ENCODE measurements around the gene TSHB. TPM values are rescaled to one million over a fixed set of nuclear protein-coding genes. Genes with fewer than 3 reads are reported as not detected.
"Not testable (repeated sequence)": the region's sequence is repeated elsewhere in the genome, so short reads cannot be mapped to it uniquely, and the experiment has no call there.

TSHB gene
- total RNA-seq, result not detected in 2 replicates

GRCh38 chr1:115029526-115029925 lies at the start of gene TSHB:
Gene TSHB, plus strand, starts transcription at chr1:115029826. Its CDS starts 3,537 bp downstream, at chr1:115033363.
- peaks cover 2% of the 10 kb centered on the region for H3K27me3 Mint-ChIP-seq (ENCODE audit: insufficient read depth)
- DNase-seq (ENCODE audit: low spot score), result no peak
- no peaks in the 10 kb centered on the region for H3K4me1 Mint-ChIP-seq (ENCODE audit: low read depth)
- no peaks in the 10 kb centered on the region for H3K9me3 Mint-ChIP-seq
- no peak within 1 kb of the TSS for H3K27ac Mint-ChIP-seq
- no peaks in the 10 kb centered on the region for H3K36me3 Mint-ChIP-seq (ENCODE audit: low read depth)
- intact Hi-C loops (cut with micrococcal nuclease), result no loop called here
- H3K4me3 Mint-ChIP-seq, result no peak within 1 kb of the TSS

- Mint-ChIP-seq H3K9me3 (peaks cover 19% of the 10 kb centered on the region), H3K27ac (no peak overlapping the region), H3K4me1 (ENCODE audit: low read depth) (no peaks in the 10 kb centered on the region), H3K4me3 (no peak overlapping the region), H3K36me3 (ENCODE audit: low read depth) (no peaks in the 10 kb centered on the region), H3K27me3 (ENCODE audit: insufficient read depth) (peaks cover 7% of the 10 kb centered on the region)
- intact Hi-C loops (cut with micrococcal nuclease), result no loop called here
- no peak for DNase-seq (ENCODE audit: low spot score)
Observed at GRCh38 chr1:114982251-114982650, 47.4 kb upstream of the TSHB start.

- Mint-ChIP-seq H3K27me3 (ENCODE audit: insufficient read depth) (peaks cover 5% of the 10 kb centered on the region), H3K4me1 (ENCODE audit: low read depth) (no peaks in the 10 kb centered on the region), H3K36me3 (ENCODE audit: low read depth) (no peaks in the 10 kb centered on the region), H3K4me3 (no peak overlapping the region), H3K27ac (no peak overlapping the region), H3K9me3 (peaks cover 30% of the 10 kb centered on the region)
- intact Hi-C loops (cut with micrococcal nuclease), result no loop called here
- no peak for DNase-seq (ENCODE audit: low spot score)
Observed at GRCh38 chr1:114986286-114986685, 43.3 kb upstream of the TSHB start.

- intact Hi-C loops (cut with micrococcal nuclease), result no loop called here
- Mint-ChIP-seq H3K27me3 (ENCODE audit: insufficient read depth) (peaks cover 7% of the 10 kb centered on the region), H3K4me1 (ENCODE audit: low read depth) (no peaks in the 10 kb centered on the region)
Observed at GRCh38 chr1:114988095-114988494, 41.5 kb upstream of the TSHB start.

GRCh38 chr1:114997510-114998289 lies 31.9 kb upstream of the TSHB start:
- H3K27ac Mint-ChIP-seq, result no peak overlapping the region
- no peaks in the 10 kb centered on the region for H3K4me1 Mint-ChIP-seq (ENCODE audit: low read depth)
- intact Hi-C loops (cut with micrococcal nuclease), result no loop called here
- H3K27me3 Mint-ChIP-seq (ENCODE audit: insufficient read depth), result peaks cover 18% of the 10 kb centered on the region
- H3K36me3 Mint-ChIP-seq (ENCODE audit: low read depth), result no peaks in the 10 kb centered on the region
- H3K9me3 Mint-ChIP-seq, result no peaks in the 10 kb centered on the region
- H3K4me3 Mint-ChIP-seq, result no peak overlapping the region
- no peak for DNase-seq (ENCODE audit: low spot score)

More at GRCh38 chr1:114988095-114988494, 41.5 kb upstream of the TSHB start:
- Mint-ChIP-seq H3K9me3 (peaks cover 16% of the 10 kb centered on the region), H3K27ac (no peak overlapping the region), H3K36me3 (ENCODE audit: low read depth) (no peaks in the 10 kb centered on the region), H3K4me3 (no peak overlapping the region)
- DNase-seq (ENCODE audit: low spot score), result no peak

GRCh38 chr1:115006191-115006590 lies 23.4 kb upstream of the TSHB start:
- no peaks in the 10 kb centered on the region for H3K4me1 Mint-ChIP-seq (ENCODE audit: low read depth)
- H3K27ac Mint-ChIP-seq, result no peak overlapping the region
- intact Hi-C loops (cut with micrococcal nuclease), result no loop called here
- no peak overlapping the region for H3K4me3 Mint-ChIP-seq
- no peaks in the 10 kb centered on the region for H3K36me3 Mint-ChIP-seq (ENCODE audit: low read depth)
- H3K27me3 Mint-ChIP-seq (ENCODE audit: insufficient read depth), result peaks cover 8% of the 10 kb centered on the region
- H3K9me3 Mint-ChIP-seq, result no peaks in the 10 kb centered on the region
- no peak for DNase-seq (ENCODE audit: low spot score)

- intact Hi-C loops (cut with micrococcal nuclease), result no loop called here
- Mint-ChIP-seq H3K27me3 (ENCODE audit: insufficient read depth) (no peaks in the 10 kb centered on the region), H3K9me3 (no peaks in the 10 kb centered on the region), H3K27ac (no peak overlapping the region), H3K4me1 (ENCODE audit: low read depth) (no peaks in the 10 kb centered on the region), H3K4me3 (no peak overlapping the region), H3K36me3 (ENCODE audit: low read depth) (no peaks in the 10 kb centered on the region)
- DNase-seq (ENCODE audit: low spot score), result no peak
Observed at GRCh38 chr1:115012006-115012405, 17.6 kb upstream of the TSHB start.

- H3K4me1 Mint-ChIP-seq (ENCODE audit: low read depth), result no peaks in the 10 kb centered on the region
- DNase-seq (ENCODE audit: low spot score), result no peak
- no peak overlapping the region for H3K27ac Mint-ChIP-seq
- H3K9me3 Mint-ChIP-seq, result no peaks in the 10 kb centered on the region
- no peaks in the 10 kb centered on the region for H3K36me3 Mint-ChIP-seq (ENCODE audit: low read depth)
- no peaks in the 10 kb centered on the region for H3K27me3 Mint-ChIP-seq (ENCODE audit: insufficient read depth)
- intact Hi-C loops (cut with micrococcal nuclease), result no loop called here
- H3K4me3 Mint-ChIP-seq, result no peak overlapping the region
Observed at GRCh38 chr1:115012434-115012833, 17.2 kb upstream of the TSHB start.

- Mint-ChIP-seq H3K27me3 (ENCODE audit: insufficient read depth) (no peaks in the 10 kb centered on the region), H3K4me1 (ENCODE audit: low read depth) (no peaks in the 10 kb centered on the region), H3K27ac (no peak overlapping the region), H3K9me3 (no peaks in the 10 kb centered on the region), H3K4me3 (no peak overlapping the region), H3K36me3 (ENCODE audit: low read depth) (no peaks in the 10 kb centered on the region)
- intact Hi-C loops (cut with micrococcal nuclease), result no loop called here
- DNase-seq (ENCODE audit: low spot score), result no peak
Observed at GRCh38 chr1:115013792-115014191, 15.8 kb upstream of the TSHB start.

GRCh38 chr1:115019549-115019948 lies 10.1 kb upstream of the TSHB start:
- intact Hi-C loops (cut with micrococcal nuclease); H3K27me3 Mint-ChIP-seq (ENCODE audit: insufficient read depth); H3K9me3 Mint-ChIP-seq; H3K4me1 Mint-ChIP-seq (ENCODE audit: low read depth); H3K27ac Mint-ChIP-seq; H3K4me3 Mint-ChIP-seq; H3K36me3 Mint-ChIP-seq (ENCODE audit: low read depth); DNase-seq (ENCODE audit: low spot score): not testable (repeated sequence)

GRCh38 chr1:115021145-115021544 lies 8.5 kb upstream of the TSHB start:
- no peaks in the 10 kb centered on the region for H3K4me1 Mint-ChIP-seq (ENCODE audit: low read depth)
- no peak overlapping the region for H3K4me3 Mint-ChIP-seq
- no peaks in the 10 kb centered on the region for H3K36me3 Mint-ChIP-seq (ENCODE audit: low read depth)
- no peaks in the 10 kb centered on the region for H3K9me3 Mint-ChIP-seq
- intact Hi-C loops (cut with micrococcal nuclease), result no loop called here
- no peak for DNase-seq (ENCODE audit: low spot score)
- H3K27me3 Mint-ChIP-seq (ENCODE audit: insufficient read depth), result peaks cover 3% of the 10 kb centered on the region
- H3K27ac Mint-ChIP-seq, result no peak overlapping the region

- Mint-ChIP-seq H3K4me3 (no peak overlapping the region), H3K27me3 (ENCODE audit: insufficient read depth) (peaks cover 3% of the 10 kb centered on the region), H3K4me1 (ENCODE audit: low read depth) (no peaks in the 10 kb centered on the region), H3K36me3 (ENCODE audit: low read depth) (no peaks in the 10 kb centered on the region), H3K27ac (no peak overlapping the region), H3K9me3 (no peaks in the 10 kb centered on the region)
- intact Hi-C loops (cut with micrococcal nuclease), result no loop called here
- DNase-seq (ENCODE audit: low spot score), result no peak
Observed at GRCh38 chr1:115023593-115023992, 6.0 kb upstream of the TSHB start.

GRCh38 chr1:115031595-115031994 lies 2.0 kb downstream of the TSHB start:
- no peaks in the 10 kb centered on the region for H3K9me3 Mint-ChIP-seq
- DNase-seq (ENCODE audit: low spot score), result no peak
- intact Hi-C loops (cut with micrococcal nuclease), result no loop called here
- H3K4me1 Mint-ChIP-seq (ENCODE audit: low read depth), result no peaks in the 10 kb centered on the region
- H3K4me3 Mint-ChIP-seq, result no peak overlapping the region
- no peak overlapping the region for H3K27ac Mint-ChIP-seq
- H3K27me3 Mint-ChIP-seq (ENCODE audit: insufficient read depth), result peaks cover 2% of the 10 kb centered on the region
- no peaks in the 10 kb centered on the region for H3K36me3 Mint-ChIP-seq (ENCODE audit: low read depth)

- Mint-ChIP-seq H3K4me3 (no peak overlapping the region), H3K27me3 (ENCODE audit: insufficient read depth) (peaks cover 2% of the 10 kb centered on the region), H3K27ac (no peak overlapping the region), H3K4me1 (ENCODE audit: low read depth) (no peaks in the 10 kb centered on the region), H3K9me3 (no peaks in the 10 kb centered on the region), H3K36me3 (ENCODE audit: low read depth) (no peaks in the 10 kb centered on the region)
- intact Hi-C loops (cut with micrococcal nuclease), result no loop called here
- no peak for DNase-seq (ENCODE audit: low spot score)
Observed at GRCh38 chr1:115035652-115036051, 6.0 kb downstream of the TSHB start.

Measured in activated T-helper 1 cell treated with anti-CD3 and anti-CD28 coated beads, Interleukin-12 subunit alpha, Interleukin-12 subunit beta, Interleukin-2, Interleukin-4 antibody, amounts not matched to agents 30 ng/mL and 10 ng/mL and 1 ng/mL, durations not matched to agents 14 hours and 24 hours and 36 hours (primary cell).